T-helper 2 cell treated with Interferon-gamma antibody and Interleukin-4, amounts not matched to agents 100 ng/mL and 5 ng/mL, for 36 hours (primary cell): Measurements from ENCODE around the gene ZNF205. TPM values are rescaled to one million over a fixed set of nuclear protein-coding genes. Genes with fewer than 3 reads are reported as not detected.
"Not testable (repeated sequence)": the region's sequence is repeated elsewhere in the genome, so short reads cannot be mapped to it uniquely, and the experiment has no call there.

Source experiments
- intact Hi-C: fragments of 100-400 bp; cut with micrococcal nuclease; formaldehyde crosslinking; loops from one replicate; pipeline ENCODE4 v1.15.1; 2023
- total RNA-seq: library from RNA; stranded (reverse); gene quantifications from 2 replicates; pipeline ENCODE4 v1.2.3, GENCODE V29; 2022

The ZNF205 gene
- total RNA-seq, 1 donor from 2014 or later: 0.23 TPM

- intact Hi-C loops: loop anchor here (1.0 to 5.0 kb wide), 5 partner anchors 23 to 70 kb away; no protein-coding TSS in a partner anchor
Observed at GRCh38 chr16:3129137-3130131, 17.0 kb downstream of the ZNF205 start.

DNA sequence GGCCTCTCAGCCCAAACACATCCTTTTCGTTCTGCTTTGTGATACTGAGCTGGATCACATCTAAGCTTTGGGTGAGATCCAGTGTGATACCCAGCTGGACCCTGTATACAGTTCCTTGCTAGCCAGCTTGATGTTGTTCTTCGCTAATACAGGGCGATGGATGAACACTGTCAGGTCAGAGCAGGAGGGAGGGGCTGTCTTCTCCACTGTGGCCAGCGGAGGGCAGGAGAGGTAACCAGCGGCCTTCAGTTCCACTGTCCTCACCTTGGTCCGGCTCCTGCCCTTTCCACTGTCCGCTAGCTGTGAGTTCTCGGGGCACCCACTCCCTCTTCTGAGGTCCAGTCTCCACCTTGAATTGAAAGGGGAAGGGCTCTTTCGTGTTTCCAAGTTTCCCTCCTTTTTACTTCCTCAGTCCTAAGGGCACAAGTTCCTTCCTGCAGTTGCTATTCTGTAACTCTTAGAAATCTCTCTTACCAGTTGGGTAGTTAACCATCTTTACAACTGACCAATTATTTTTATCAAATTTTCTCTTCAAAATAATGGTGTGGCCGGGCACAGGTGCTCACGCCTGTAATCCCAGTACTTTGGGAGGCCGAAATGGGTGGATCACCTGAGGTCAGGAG, 19.5 kb downstream of the ZNF205 start:
- intact Hi-C loops: no loop called here

GRCh38 chr16:3133844-3134243, 21.5 kb downstream of the ZNF205 start:
- intact Hi-C loops: loop anchor here (1.0 kb wide), 1 partner anchor 16 kb away; no protein-coding TSS in a partner anchor

DNA sequence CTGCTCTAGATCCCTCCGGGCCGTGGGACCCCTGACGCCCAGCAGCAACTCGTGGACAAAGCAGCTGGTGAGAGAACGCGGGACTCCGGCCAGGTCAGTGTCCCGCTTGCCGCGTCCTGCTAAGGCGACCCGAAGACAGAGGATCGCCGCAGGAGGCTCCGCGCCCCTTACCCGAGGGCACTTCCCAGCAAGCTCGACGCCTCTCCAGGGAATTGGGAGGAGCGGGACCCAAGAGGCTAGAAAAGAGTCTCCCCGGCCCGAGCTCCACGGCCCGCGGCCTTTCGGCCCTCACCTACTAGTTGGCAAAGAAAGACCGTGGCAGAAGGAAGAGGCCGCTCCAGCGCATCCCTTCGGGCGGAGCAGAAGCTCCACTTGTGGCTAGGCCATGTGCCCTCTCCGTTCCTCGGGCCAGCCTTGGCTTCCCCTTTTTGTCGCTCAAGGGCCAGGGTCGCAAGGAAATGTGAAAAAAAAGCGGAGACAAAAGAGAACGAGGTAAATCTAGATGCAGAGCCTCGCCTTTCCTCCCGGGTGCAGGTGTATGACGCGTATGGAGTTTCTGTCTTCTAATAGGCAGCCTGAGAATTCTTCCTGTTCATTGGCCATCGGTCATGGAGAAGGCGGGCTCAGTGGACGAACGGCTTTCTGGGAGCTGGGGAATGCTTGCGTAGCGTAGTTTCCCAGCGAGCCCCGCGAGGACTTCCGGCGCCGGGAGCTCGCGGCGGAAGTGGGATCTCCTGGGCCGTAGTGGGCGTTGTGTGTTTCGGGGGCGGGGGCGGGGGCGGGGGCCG, 22.1 kb downstream of the ZNF205 start, which contains the start of gene ZNF213:
Gene ZNF213, plus strand, starts transcription at position 692 of the 788 bp plus-strand sequence. CDS start 2,252 bp downstream, outside the sequence.
- intact Hi-C loops: loop anchor here (1.0 kb wide), 2 partner anchors 16 to 34 kb away; no protein-coding TSS in a partner anchor

DNA sequence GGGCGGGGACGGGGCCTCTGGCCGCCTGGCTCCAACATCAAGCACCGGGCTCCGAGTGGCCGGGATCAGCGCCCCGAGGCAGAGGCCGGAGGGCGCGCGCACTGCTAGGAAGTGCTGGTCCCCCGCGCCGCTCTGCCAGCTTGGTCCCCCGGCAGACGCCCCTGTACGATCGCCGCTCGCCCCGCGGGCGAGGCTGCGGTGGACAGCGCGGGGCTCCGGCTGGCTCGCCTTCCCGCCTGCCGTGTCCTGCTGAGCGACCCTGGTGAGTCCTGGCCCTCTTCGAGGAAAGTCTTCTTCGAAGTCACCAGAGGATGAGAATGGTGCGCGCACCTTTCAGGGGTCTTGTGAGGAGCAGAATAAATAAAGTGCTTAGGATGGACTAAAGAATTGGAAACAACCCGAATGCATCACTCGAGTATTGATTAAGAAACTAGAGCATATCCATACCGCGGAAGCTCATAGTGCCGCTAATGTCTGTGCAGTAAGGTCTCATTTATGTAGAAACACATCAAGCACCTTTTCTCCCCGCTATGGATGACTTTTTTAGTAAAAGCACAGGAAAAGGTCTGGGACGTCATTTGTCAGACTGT, 22.8 kb downstream of the ZNF205 start:
- intact Hi-C loops: loop anchor here (1.0 kb wide), 1 partner anchor 35 kb away; no protein-coding TSS in a partner anchor

- intact Hi-C loops: no loop called here
Observed at GRCh38 chr16:3137267-3137666, 24.9 kb downstream of the ZNF205 start.

GRCh38 chr16:3138342-3138741, 26.0 kb downstream of the ZNF205 start:
- intact Hi-C loops: no loop called here

DNA sequence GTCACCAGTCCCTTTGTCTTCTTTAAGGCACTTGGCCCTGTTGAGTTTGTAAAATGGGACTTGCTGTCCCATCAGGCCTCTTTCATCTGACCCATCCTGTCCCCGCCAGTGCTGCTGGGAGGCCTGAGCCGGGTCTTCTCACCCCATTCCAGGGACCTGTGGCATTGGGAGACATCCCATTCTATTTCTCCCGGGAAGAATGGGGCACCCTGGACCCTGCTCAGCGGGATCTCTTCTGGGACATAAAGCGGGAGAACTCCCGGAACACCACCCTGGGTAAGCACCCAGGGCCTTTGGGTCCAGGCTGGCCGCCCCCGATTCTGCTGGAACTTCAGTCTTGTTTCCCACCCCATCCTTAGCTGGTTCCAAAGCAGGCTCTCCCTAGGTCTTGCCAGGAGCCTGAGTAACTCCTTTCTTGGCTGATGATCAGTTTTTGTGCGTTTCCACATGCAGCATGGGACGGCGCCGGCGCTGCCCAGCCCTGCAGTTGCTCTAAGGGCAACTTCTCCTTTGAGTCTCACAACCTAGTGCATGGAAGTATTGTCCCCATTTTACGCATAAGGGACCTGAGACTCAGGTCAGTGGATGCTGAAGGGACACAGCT, 26.5 kb downstream of the ZNF205 start:
- intact Hi-C loops: no loop called here

GRCh38 chr16:3139561-3139960, 27.2 kb downstream of the ZNF205 start:
- intact Hi-C loops: not testable (repeated sequence)

GRCh38 chr16:3140603-3141427, 28.4 kb downstream of the ZNF205 start:
- intact Hi-C loops: no loop called here

DNA sequence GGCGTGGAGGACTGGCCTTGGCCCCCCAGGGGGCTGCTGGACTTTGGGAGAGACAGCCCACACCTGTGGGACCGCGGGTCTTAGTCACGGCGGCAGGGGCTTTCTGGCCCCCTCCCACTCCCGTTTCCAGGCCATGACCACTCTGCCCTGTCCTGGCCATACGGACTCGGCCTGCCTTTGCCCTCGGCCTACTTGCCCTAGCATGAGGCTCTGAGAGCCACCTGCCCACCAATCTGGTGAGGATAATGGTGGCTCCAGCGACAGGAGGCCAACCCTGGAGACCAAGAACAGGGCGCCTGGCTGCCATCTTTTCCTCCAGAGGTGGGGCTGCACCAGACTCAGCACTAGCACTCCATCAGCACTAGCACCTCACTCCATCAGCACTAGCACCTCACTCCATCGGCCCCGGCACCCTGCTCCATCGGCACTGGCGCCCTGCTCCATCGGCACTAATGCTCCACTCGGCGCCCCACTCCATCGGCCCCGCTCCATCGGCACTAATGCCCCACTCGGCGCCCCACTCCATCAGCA, 29.5 kb downstream of the ZNF205 start:
- intact Hi-C loops: no loop called here

- intact Hi-C loops: no loop called here
Observed at GRCh38 chr16:3142327-3142726, 29.9 kb downstream of the ZNF205 start.

DNA sequence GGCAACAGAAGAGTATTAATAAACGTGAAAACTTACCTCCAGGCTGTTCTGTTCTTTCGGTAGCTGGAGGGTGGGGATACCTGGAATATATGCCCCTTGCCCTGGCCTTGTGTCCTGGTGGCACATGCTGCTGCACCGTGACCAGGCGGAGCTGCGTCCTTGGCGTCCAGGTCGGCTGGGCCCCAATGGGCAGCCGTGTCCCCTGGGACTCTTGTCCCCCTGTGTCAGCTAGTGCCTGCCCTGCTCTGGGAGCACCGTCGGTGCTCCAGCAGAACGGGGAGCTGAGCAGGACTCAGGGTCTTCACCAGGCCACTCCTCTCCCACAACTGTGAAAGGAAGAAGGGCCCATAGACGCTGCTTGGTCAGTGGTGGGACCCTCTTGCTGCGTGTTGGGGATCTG, 30.4 kb downstream of the ZNF205 start:
- intact Hi-C loops: no loop called here

DNA sequence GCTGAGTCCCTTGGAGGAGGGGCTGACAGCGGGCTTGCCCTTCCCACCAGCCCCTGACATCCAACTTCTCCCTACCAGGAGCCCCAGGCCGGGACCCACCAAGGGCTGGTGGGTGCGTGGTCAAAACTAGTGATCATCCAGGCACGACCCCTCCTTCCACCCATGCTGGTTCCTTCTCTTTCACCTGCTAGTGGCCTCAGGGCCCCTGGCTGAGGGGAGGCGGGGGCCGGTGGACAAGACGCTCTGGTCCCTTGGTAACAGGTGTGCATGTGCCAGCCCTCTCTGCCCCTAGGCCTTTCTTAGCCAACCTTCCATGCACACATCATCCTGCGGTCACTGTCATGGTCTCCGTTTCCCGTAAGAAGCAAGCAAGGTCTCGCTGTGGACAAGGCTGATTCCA, 30.8 kb downstream of the ZNF205 start:
- intact Hi-C loops: no loop called here

DNA sequence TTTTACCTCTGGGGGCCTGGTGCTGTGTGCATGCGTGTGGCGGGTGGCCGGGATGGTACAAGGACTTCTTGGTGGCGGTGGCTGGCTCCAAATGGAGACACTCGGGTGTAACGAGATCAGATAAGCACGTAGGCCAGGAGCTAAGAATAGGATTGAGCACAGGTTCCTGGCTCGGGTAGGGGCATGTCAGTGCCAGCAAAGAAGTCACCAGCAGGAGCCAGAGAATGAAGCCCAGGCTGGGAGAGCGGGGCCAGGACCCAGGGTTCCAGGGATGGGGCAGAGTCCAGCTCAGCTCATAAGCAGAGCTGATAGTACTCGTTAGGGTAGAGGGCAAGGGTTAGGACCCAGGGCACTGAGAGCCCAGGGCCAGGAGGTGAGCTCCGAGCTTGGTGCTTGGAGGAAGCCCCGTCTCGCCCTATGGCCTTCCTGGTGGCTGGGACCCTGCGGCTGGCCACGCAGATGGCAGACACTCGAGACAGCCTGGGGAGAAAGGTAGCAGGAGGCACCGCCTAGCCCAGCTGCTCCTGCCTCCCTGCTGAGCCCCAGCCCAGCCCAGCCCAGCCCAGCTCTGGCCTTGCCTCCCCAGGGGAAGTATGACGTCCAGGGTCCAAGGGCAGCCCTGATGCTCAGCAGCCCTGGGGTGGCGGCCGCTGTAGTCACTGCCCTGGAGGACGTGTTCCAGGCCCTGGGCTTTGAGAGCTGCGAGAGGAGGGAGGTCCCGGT, 31.4 kb downstream of the ZNF205 start:
- intact Hi-C loops: no loop called here

GRCh38 chr16:3144321-3144983, 32.1 kb downstream of the ZNF205 start:
- intact Hi-C loops: no loop called here

DNA sequence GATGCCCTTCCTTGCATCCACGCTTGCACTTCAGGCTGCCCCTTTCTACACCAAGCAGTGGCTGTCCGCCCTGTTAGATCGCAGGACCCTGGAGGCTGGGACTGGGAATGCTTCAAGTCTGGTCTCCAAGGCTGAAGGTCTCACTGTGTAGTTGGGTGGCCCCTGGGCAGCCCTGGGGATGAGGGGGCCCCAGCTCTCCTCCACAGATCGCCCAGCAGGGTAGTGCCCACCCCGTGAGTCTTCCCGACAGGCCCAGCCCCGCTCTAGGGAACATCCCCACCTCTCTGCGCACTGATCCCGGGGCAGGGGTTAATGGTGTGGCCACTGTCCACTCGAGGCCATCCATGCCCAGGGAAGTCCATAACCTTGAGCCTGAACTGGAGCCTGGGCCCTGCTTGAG, 32.8 kb downstream of the ZNF205 start:
- intact Hi-C loops: no loop called here

DNA sequence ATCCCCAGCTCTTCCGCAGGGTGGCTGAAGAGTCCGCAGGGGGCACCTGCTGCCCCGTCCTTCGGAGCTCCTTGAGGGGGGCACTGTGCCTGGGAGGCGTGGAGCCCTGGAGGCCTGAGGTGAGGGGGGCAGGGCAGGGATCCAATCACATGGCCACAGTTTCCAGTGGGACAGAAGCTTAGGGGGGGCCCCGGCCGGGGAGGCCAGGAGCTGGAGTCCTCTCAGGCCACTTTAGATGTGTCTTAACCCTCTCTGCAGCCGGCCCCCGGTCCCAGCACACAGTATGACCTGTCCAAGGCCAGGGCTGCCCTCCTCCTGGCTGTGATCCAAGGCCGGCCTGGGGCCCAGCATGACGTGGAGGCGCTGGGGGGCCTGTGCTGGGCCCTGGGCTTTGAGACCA, 33.3 kb downstream of the ZNF205 start:
- intact Hi-C loops: no loop called here
